ENCODE measurements around the gene C4orf54. TPM values are rescaled to one million over a fixed set of nuclear protein-coding genes. Genes with fewer than 3 reads are reported as not detected.

C4orf54 gene
- total RNA-seq, 1 experiment from 2014 or later = not detected

DNA sequence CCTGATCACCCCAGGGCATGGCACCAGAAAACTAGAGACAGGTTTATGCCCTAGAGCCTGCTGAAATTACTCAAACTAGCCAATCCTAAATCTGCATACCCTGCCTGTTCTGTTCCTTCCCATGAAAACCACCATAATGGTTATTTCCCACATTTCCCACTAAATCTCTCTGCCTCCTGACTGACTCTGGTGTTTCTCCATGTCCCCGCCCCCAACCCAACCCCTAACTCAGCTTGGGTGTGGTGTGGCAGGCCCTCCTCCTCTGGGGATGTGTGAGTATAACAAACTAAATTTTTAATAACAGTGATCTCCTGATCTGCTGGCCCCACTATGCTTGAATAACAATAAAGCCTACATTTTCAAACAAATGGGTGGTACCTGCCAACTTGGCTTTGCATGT lies 35.5 kb upstream of the C4orf54 start:
- ChIA-PET POLR2A (no interaction called here), CTCF (no interaction called here)
- no peaks in the 10 kb centered on the region for H3K27me3 ChIP-seq (ENCODE audit: control insufficient read depth, insufficient read depth, low read length)
- TF ChIP-seq SIN3A (IDR thresholded peaks at IDR 0.05; ENCODE audit: borderline replicate concordance, insufficient read depth, low read depth, low read length) (no peak), TCF7L2 (IDR thresholded peaks at IDR 0.05; ENCODE audit: low read depth, low read length) (no peak), REST (IDR thresholded peaks at IDR 0.05; ENCODE audit: insufficient read depth in 1 of 2, low read depth in 2 of 2, low read length in 1 of 2) (no peak), POLR2AphosphoS5 (IDR thresholded peaks at IDR 0.05; ENCODE audit: low read depth, low read length) (no peak), CTCF (IDR thresholded peaks at IDR 0.05) (no peak)
- no peak overlapping the region for H3K27ac ChIP-seq (ENCODE audit: low read length)
- intact Hi-C loops (cut with micrococcal nuclease; ENCODE audit: unreplicated experiment) (no loop called here), in situ Hi-C loops (cut with HindIII; ENCODE audit: low pct_unique_long_range_greater_than_20kb, low sequenced_read_pairs) (no loop called here)
- H3K36me3 ChIP-seq (ENCODE audit: control insufficient read depth, insufficient read depth, low read length) = no peaks in the 10 kb centered on the region
- no TSS peak for BruUV-seq (replicated peaks)
- DNase-seq (ENCODE audit: low read depth, low spot score) (no peak), ATAC-seq (no peak)
- no peaks in the 10 kb centered on the region for H3K4me1 ChIP-seq (ENCODE audit: control insufficient read depth, insufficient read depth, low read length)
- H3K9me3 ChIP-seq (ENCODE audit: control insufficient read depth, insufficient read depth, low read depth, low read length) = no peaks in the 10 kb centered on the region
- H3K4me3 ChIP-seq (ENCODE audit: low read depth in 2 of 2, low read length in 2 of 2) = no peak overlapping the region

DNA sequence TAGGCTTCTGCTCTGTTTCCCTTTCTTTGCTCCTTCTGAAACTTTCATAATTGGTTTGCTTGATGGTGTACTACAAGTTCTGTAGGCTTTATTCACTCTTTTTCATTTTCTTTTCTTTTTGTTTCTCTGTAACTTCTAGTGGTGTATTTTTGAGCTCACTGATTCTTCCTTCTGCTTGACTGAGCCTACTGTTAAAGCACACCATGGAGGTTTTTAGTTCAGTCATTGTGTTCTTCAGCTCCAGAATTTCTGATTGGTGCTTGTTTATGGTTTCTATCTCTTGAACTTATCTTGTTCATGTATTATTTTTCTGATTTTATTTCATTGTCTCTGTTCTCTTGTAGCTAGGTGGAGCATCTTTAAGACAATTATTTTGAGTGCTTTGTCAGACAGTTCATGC lies 33.4 kb upstream of the C4orf54 start:
- no peak for ATAC-seq
- H3K4me3 ChIP-seq (ENCODE audit: low read depth in 2 of 2, low read length in 2 of 2) = no peak overlapping the region
- ChIA-PET CTCF (no interaction called here), POLR2A (no interaction called here)
- H3K4me1 ChIP-seq (ENCODE audit: control insufficient read depth, insufficient read depth, low read length) = no peaks in the 10 kb centered on the region
- DNase-seq (ENCODE audit: low read depth, low spot score) = no peak
- TF ChIP-seq REST (IDR thresholded peaks at IDR 0.05; ENCODE audit: insufficient read depth in 1 of 2, low read depth in 2 of 2, low read length in 1 of 2) = no peak
- TF ChIP-seq POLR2AphosphoS5 (IDR thresholded peaks at IDR 0.05; ENCODE audit: low read depth, low read length) = no peak
- no peak for TF ChIP-seq TCF7L2 (IDR thresholded peaks at IDR 0.05; ENCODE audit: low read depth, low read length)
- no peak for TF ChIP-seq SIN3A (IDR thresholded peaks at IDR 0.05; ENCODE audit: borderline replicate concordance, insufficient read depth, low read depth, low read length)
- no peak for TF ChIP-seq CTCF (IDR thresholded peaks at IDR 0.05)
- H3K27ac ChIP-seq (ENCODE audit: low read length) = no peak overlapping the region
- H3K36me3 ChIP-seq (ENCODE audit: control insufficient read depth, insufficient read depth, low read length) = no peaks in the 10 kb centered on the region
- in situ Hi-C loops (cut with HindIII; ENCODE audit: low pct_unique_long_range_greater_than_20kb, low sequenced_read_pairs) (no loop called here), intact Hi-C loops (cut with micrococcal nuclease; ENCODE audit: unreplicated experiment) (no loop called here)
- no peaks in the 10 kb centered on the region for H3K27me3 ChIP-seq (ENCODE audit: control insufficient read depth, insufficient read depth, low read length)
- no TSS peak for BruUV-seq (replicated peaks)
- no peaks in the 10 kb centered on the region for H3K9me3 ChIP-seq (ENCODE audit: control insufficient read depth, insufficient read depth, low read depth, low read length)
